WERI-Rb-1 (cell line): Measurements from ENCODE around the gene VAV2.

Experiments used
- DNase-seq: peaks from one replicate; pipeline ENCODE4 v3.0.0-alpha.2; 2020
- H3K27ac ChIP-seq: fragments of 250-450 bp; sonication (Bioruptor Pico); 2 replicates; pipeline ENCODE4 v1.5.1; 2020; ENCODE audit warnings: mild to moderate bottlenecking, moderate library complexity
- H3K27me3 ChIP-seq: fragments of 250-450 bp; sonication (Bioruptor Pico); 2 replicates; pipeline ENCODE4 v1.5.1; 2021; ENCODE audit warnings: mild to moderate bottlenecking, low read depth, moderate library complexity; ENCODE audit not compliant: insufficient read depth, severe bottlenecking
- H3K36me3 ChIP-seq: fragments of 250-450 bp; sonication (Bioruptor Pico); 2 replicates; pipeline ENCODE4 v1.5.1; 2020; ENCODE audit warnings: mild to moderate bottlenecking, moderate library complexity
- H3K4me3 ChIP-seq: 2 replicates; pipeline ENCODE4 v1.5.1; 2011; ENCODE audit warnings: low read depth, mild to moderate bottlenecking, control low read depth, low read length
- H3K9me3 ChIP-seq: fragments of 250-450 bp; sonication (Bioruptor Pico); 2 replicates; pipeline ENCODE4 v1.5.1; 2021; ENCODE audit warnings: mild to moderate bottlenecking, moderate library complexity; ENCODE audit not compliant: severe bottlenecking
- TF ChIP-seq, protein P1 (sequence below): IDR thresholded peaks from 2 replicates; pipeline ENCODE4 v1.5.1; 2011; ENCODE audit warnings: low read depth, mild to moderate bottlenecking, control low read depth, inconsistent platforms, low read length

The VAV2 gene

DNA sequence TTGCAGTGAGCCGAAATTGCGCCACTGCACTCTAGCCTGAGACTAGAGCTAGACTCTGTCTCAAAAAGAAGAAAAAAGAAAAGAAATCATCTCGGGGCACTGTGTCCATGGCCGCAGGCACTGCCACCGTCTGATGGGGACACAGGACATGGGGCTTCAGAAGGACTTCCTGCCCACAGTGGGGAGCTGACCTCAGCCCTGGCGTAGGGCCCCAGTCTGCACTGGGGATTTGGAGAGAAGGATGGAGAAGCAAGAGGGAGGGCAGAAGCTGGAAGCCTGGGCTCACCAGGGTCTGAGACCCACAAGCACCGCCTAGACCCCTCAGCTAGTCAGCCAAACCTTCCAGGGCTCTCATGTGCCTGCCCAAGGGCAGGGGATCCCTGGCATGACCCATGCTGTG, 249.9 kb downstream of the VAV2 start:
- Histone ChIP-seq H3K9me3 (peaks cover 6% of the 10 kb centered on the region), H3K36me3 (no peaks in the 10 kb centered on the region), H3K4me3 (no peak overlapping the region), H3K27me3 (no peaks in the 10 kb centered on the region), H3K27ac (no peak overlapping the region; the same call in 1 of the 2 replicates)
- DNase-seq = no peak
- TF ChIP-seq, protein P1, sequence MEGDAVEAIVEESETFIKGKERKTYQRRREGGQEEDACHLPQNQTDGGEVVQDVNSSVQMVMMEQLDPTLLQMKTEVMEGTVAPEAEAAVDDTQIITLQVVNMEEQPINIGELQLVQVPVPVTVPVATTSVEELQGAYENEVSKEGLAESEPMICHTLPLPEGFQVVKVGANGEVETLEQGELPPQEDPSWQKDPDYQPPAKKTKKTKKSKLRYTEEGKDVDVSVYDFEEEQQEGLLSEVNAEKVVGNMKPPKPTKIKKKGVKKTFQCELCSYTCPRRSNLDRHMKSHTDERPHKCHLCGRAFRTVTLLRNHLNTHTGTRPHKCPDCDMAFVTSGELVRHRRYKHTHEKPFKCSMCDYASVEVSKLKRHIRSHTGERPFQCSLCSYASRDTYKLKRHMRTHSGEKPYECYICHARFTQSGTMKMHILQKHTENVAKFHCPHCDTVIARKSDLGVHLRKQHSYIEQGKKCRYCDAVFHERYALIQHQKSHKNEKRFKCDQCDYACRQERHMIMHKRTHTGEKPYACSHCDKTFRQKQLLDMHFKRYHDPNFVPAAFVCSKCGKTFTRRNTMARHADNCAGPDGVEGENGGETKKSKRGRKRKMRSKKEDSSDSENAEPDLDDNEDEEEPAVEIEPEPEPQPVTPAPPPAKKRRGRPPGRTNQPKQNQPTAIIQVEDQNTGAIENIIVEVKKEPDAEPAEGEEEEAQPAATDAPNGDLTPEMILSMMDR = no peak

DNA sequence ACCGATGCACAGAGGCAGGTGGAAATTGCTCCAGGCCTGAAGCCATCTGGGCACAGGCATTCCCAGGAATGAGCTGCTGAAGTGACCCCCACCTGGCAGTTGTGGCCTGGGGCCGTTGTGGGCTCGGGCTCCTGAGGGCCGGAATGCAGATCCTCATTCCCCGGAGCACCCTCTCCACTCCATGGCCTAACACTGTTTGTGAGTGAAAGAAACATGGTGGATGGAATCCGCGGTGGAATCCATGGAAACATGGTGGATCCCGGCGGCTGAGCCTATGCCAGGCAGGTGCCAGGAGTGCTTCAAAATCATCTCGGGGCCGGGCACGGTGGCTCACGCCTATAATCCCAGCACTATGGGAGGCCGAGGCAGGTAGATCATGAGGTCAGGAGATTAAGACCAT, 250.4 kb downstream of the VAV2 start:
- H3K4me3 ChIP-seq = no peak overlapping the region
- no peak for DNase-seq
- H3K36me3 ChIP-seq = no peaks in the 10 kb centered on the region
- H3K27ac ChIP-seq = no peak overlapping the region
- peaks cover 6% of the 10 kb centered on the region for H3K9me3 ChIP-seq
- TF ChIP-seq, protein P1 = no peak
- H3K27me3 ChIP-seq = no peaks in the 10 kb centered on the region

DNA sequence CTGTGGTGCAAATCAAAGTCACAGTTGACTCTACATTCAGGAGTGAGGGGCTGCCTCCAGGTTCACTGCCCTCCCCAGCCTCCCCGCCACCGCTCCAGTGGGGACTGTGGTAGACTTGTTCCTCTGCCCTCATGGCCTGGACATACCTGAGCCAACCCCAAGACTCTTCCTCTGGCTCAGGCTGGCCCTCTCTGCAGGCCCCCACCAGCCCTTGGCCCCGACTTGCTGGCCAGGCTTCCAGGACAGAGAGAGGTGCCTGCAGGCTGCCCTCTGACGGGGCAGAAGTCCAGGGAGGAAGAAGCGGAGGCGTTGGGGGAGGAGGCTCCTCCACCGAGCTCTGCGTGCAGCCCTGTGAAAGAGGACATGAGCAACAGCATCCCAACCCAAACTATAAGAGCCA, 251.2 kb downstream of the VAV2 start:
- no peaks in the 10 kb centered on the region for H3K27me3 ChIP-seq
- H3K36me3 ChIP-seq = no peaks in the 10 kb centered on the region
- H3K27ac ChIP-seq = no peak overlapping the region
- TF ChIP-seq, protein P1 = no peak
- no peak overlapping the region for H3K4me3 ChIP-seq
- peaks cover 1% of the 10 kb centered on the region for H3K9me3 ChIP-seq
- no peak for DNase-seq

- no peak overlapping the region for H3K27ac ChIP-seq
- H3K27me3 ChIP-seq = no peaks in the 10 kb centered on the region
- H3K4me3 ChIP-seq = no peak overlapping the region
- DNase-seq = no peak
- H3K36me3 ChIP-seq = no peaks in the 10 kb centered on the region
- TF ChIP-seq, protein P1 = no peak
- no peaks in the 10 kb centered on the region for H3K9me3 ChIP-seq
These were observed 252.5 kb downstream of the VAV2 start for GRCh38 chr9:133739408-133740280.

DNA sequence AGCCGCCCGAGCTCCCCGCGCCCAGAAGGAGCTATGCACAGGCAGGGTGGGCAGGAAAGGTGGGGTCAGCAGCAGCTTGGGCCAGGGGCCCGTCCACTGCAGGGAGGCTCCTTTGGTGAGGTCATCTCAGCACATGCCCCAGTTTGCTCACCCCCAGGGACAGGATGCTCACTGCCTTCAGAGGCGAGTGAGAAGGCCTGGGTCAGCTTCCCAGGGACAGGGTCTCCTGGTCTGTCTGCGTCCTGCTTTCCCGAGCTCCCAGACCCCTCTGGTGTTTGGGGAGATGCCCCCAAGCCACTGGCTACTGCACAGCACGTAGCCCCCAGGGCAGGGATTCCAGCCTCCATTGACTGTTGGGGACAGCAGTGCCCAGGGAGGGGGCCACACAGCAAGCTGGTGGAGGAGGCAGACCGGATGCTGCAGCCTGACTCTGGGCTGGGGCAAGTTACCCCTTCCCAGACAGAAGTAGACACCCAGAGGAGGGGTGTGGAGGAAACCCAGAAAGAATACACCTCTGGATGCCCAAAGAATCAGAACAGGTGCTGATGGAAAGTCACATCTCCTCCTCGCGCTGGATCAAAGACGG, 253.4 kb downstream of the VAV2 start:
- peak overlapping the region; percentile 72 for H3K27ac ChIP-seq
- H3K27me3 ChIP-seq = no peaks in the 10 kb centered on the region
- H3K4me3 ChIP-seq = peak overlapping the region; percentile 35; the same call in 1 of the 2 replicates
- no peaks in the 10 kb centered on the region for H3K36me3 ChIP-seq
- TF ChIP-seq, protein P1 = no peak
- DNase-seq = no peak
- H3K9me3 ChIP-seq = no peaks in the 10 kb centered on the region
